ENCODE data around the gene EIF4G1.

EIF4G1 gene

GRCh38 chr3:184352149-184352785, 37.9 kb downstream of the EIF4G1 start:
- peaks cover 47% of the 10 kb centered on the region for H3K36me3 ChIP-seq
- no peak overlapping the region for H3K27ac ChIP-seq
- no peak for DNase-seq
- no peak for TF ChIP-seq CTCF (IDR thresholded peaks at IDR 0.05; ENCODE audit: low read depth, low read length)
- no peaks in the 10 kb centered on the region for H3K27me3 ChIP-seq (ENCODE audit: insufficient read depth, low read depth, severe bottlenecking)
- H3K9me3 ChIP-seq (ENCODE audit: severe bottlenecking) = no peaks in the 10 kb centered on the region
- H3K4me3 ChIP-seq (ENCODE audit: low read depth, low read length) = no peak overlapping the region

- H3K36me3 ChIP-seq = peaks cover 55% of the 10 kb centered on the region
- H3K9me3 ChIP-seq (ENCODE audit: severe bottlenecking) = no peaks in the 10 kb centered on the region
- TF ChIP-seq CTCF (IDR thresholded peaks at IDR 0.05; ENCODE audit: low read depth, low read length) = no peak
- no peak overlapping the region for H3K27ac ChIP-seq
- DNase-seq = no peak
- H3K4me3 ChIP-seq (ENCODE audit: low read depth, low read length) = no peak overlapping the region
- no peaks in the 10 kb centered on the region for H3K27me3 ChIP-seq (ENCODE audit: insufficient read depth, low read depth, severe bottlenecking)
Observed at GRCh38 chr3:184352897-184353545, 38.6 kb downstream of the EIF4G1 start.

GRCh38 chr3:184353546-184353941, 39.1 kb downstream of the EIF4G1 start:
- TF ChIP-seq CTCF (IDR thresholded peaks at IDR 0.05; ENCODE audit: low read depth, low read length) = no peak
- Histone ChIP-seq H3K27ac (no peak overlapping the region), H3K27me3 (ENCODE audit: insufficient read depth, low read depth, severe bottlenecking) (no peaks in the 10 kb centered on the region), H3K36me3 (peaks cover 60% of the 10 kb centered on the region), H3K9me3 (ENCODE audit: severe bottlenecking) (no peaks in the 10 kb centered on the region), H3K4me3 (ENCODE audit: low read depth, low read length) (no peak overlapping the region)
- no peak for DNase-seq

- no peak overlapping the region for H3K27ac ChIP-seq
- H3K4me3 ChIP-seq (ENCODE audit: low read depth, low read length) = no peak overlapping the region
- H3K36me3 ChIP-seq = peaks cover 63% of the 10 kb centered on the region
- no peaks in the 10 kb centered on the region for H3K9me3 ChIP-seq (ENCODE audit: severe bottlenecking)
- DNase-seq = peak; percentile 78
- peak; percentile 86 for TF ChIP-seq CTCF (IDR thresholded peaks at IDR 0.05; ENCODE audit: low read depth, low read length)
- H3K27me3 ChIP-seq (ENCODE audit: insufficient read depth, low read depth, severe bottlenecking) = no peaks in the 10 kb centered on the region
Observed at GRCh38 chr3:184354121-184354728, 39.8 kb downstream of the EIF4G1 start.

- H3K27me3 ChIP-seq (ENCODE audit: insufficient read depth, low read depth, severe bottlenecking) = no peaks in the 10 kb centered on the region
- H3K36me3 ChIP-seq = peaks cover 63% of the 10 kb centered on the region
- no peak for TF ChIP-seq CTCF (IDR thresholded peaks at IDR 0.05; ENCODE audit: low read depth, low read length)
- H3K9me3 ChIP-seq (ENCODE audit: severe bottlenecking) = no peaks in the 10 kb centered on the region
- DNase-seq = no peak
- no peak overlapping the region for H3K27ac ChIP-seq
- no peak overlapping the region for H3K4me3 ChIP-seq (ENCODE audit: low read depth, low read length)
Observed at GRCh38 chr3:184354754-184355153, 40.3 kb downstream of the EIF4G1 start.
